Measurements from ENCODE around the gene TPRG1. TPM values are rescaled to one million over a fixed set of nuclear protein-coding genes. Genes with fewer than 3 reads are reported as not detected.

Gene TPRG1
- total and polyA plus RNA-seq, 7 donors, result 0.78 to 24.5 (median 9.9) TPM

DNA sequence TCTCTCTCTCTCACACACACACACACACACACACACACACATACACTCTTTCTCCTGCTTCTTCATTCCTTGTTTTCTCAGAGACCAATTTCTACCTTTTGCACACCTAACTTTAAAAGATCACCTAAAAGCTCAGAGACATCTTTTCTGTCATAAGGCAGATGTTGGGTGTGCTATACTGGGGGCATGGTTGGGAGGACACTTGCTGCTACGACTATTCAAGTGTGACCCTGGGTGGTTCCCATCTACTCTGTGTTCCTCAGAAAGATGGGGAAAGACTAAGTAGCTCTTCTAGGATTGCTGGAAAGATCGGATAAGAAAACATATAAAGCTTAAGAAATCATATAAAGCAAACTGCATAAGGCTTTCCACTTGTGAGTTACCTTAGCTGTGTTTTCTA, 33.2 kb downstream of the TPRG1 start:
- ATAC-seq, result no peak
- Histone ChIP-seq H3K9me3 (no peaks in the 10 kb centered on the region), H3K27ac (no peak overlapping the region), H3K4me3 (no peak overlapping the region), H3K4me1 (peaks cover 7% of the 10 kb centered on the region), H3K36me3 (ENCODE audit: insufficient read depth in 1 of 2, low read depth in 1 of 2) (peaks cover 0 to 18% of the 10 kb centered on the region in 2 donors), H3K27me3 (ENCODE audit: insufficient read depth in 3 of 3, low read length in 2 of 3) (no peaks in the 10 kb centered on the region)
- intact Hi-C loops (cut with DNase I), result no loop called here
- no peak for DNase-seq
- 83 to 90% (median 87%) methylated on average over 2 of the region's 2 CpGs for WGBS, 3 donors
- TF ChIP-seq, protein P1, sequence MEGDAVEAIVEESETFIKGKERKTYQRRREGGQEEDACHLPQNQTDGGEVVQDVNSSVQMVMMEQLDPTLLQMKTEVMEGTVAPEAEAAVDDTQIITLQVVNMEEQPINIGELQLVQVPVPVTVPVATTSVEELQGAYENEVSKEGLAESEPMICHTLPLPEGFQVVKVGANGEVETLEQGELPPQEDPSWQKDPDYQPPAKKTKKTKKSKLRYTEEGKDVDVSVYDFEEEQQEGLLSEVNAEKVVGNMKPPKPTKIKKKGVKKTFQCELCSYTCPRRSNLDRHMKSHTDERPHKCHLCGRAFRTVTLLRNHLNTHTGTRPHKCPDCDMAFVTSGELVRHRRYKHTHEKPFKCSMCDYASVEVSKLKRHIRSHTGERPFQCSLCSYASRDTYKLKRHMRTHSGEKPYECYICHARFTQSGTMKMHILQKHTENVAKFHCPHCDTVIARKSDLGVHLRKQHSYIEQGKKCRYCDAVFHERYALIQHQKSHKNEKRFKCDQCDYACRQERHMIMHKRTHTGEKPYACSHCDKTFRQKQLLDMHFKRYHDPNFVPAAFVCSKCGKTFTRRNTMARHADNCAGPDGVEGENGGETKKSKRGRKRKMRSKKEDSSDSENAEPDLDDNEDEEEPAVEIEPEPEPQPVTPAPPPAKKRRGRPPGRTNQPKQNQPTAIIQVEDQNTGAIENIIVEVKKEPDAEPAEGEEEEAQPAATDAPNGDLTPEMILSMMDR (IDR thresholded peaks at IDR 0.05), result no peak

- 65 to 77% (median 74%) methylated on average over 4 of the region's 4 CpGs for WGBS, 3 donors
- intact Hi-C loops (cut with DNase I), result no loop called here
- H3K4me3 ChIP-seq, result no peak overlapping the region
- H3K27me3 ChIP-seq (ENCODE audit: insufficient read depth in 3 of 3, low read length in 2 of 3), result no peaks in the 10 kb centered on the region
- H3K36me3 ChIP-seq (ENCODE audit: insufficient read depth in 1 of 2, low read depth in 1 of 2), result peaks cover 0 to 36% of the 10 kb centered on the region in 2 donors
- H3K4me1 ChIP-seq, result no peaks in the 10 kb centered on the region
- TF ChIP-seq, protein P1 (IDR thresholded peaks at IDR 0.05), result no peak
- H3K9me3 ChIP-seq, result no peaks in the 10 kb centered on the region
- DNase-seq (no peak), ATAC-seq (no peak)
- no peak overlapping the region for H3K27ac ChIP-seq
These were observed 38.5 kb downstream of the TPRG1 start for GRCh38 chr3:189210251-189210770.

GRCh38 chr3:189212681-189213080, 40.9 kb downstream of the TPRG1 start:
- Histone ChIP-seq H3K4me3 (no peak overlapping the region), H3K27ac (no peak overlapping the region), H3K4me1 (no peaks in the 10 kb centered on the region), H3K9me3 (no peaks in the 10 kb centered on the region), H3K36me3 (ENCODE audit: insufficient read depth in 1 of 2, low read depth in 1 of 2) (peaks cover 0 to 51% of the 10 kb centered on the region in 2 donors), H3K27me3 (ENCODE audit: insufficient read depth in 3 of 3, low read length in 2 of 3) (no peaks in the 10 kb centered on the region)
- DNase-seq (no peak), ATAC-seq (no peak)
- intact Hi-C loops (cut with DNase I), result no loop called here
- 85 to 89% (median 87%) methylated on average over 2 of the region's 2 CpGs for WGBS, 3 donors
- TF ChIP-seq, protein P1 (IDR thresholded peaks at IDR 0.05), result no peak

DNA sequence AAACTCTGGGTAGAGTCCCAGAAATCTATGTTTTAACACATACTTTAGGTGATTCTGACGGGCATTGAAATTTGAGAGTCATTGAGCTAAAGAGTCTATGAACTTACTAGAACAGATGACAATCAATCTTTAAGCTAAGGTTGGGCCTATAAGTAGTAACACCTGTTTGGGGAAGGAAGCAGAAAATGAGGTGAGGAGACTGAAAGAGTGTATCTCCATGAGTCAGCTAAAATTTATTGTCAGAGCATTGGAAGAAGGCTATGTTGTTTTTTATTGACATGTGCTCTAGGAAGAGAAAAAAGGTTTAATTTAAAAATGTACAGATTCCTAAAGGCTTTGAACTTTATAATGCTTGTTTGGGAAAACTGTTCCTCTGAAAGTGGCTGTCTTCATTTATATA, 42.9 kb downstream of the TPRG1 start:
- no peak for ATAC-seq

More for the DNA sequence above, 42.9 kb downstream of the TPRG1 start:
- intact Hi-C loops (cut with DNase I), result no loop called here
- H3K9me3 ChIP-seq, result no peaks in the 10 kb centered on the region
- DNase-seq, result no peak
- WGBS, 3 donors, result 38 to 71% (median 50%) methylated on average over 1 of the region's 1 CpG
- H3K27ac ChIP-seq, result no peak overlapping the region
- H3K27me3 ChIP-seq (ENCODE audit: insufficient read depth in 3 of 3, low read length in 2 of 3), result peaks cover 0 to 1% (median 0%) of the 10 kb centered on the region in 3 donors
- no peak overlapping the region for H3K4me3 ChIP-seq
- H3K36me3 ChIP-seq (ENCODE audit: insufficient read depth in 1 of 2, low read depth in 1 of 2), result peaks cover 0 to 61% of the 10 kb centered on the region in 2 donors
- TF ChIP-seq, protein P1 (IDR thresholded peaks at IDR 0.05), result no peak
- H3K4me1 ChIP-seq, result no peaks in the 10 kb centered on the region
